OCI-LY7 (cell line): ENCODE data around the gene DCTN5. TPM values are rescaled to one million over a fixed set of nuclear protein-coding genes. Genes with fewer than 3 reads are reported as not detected.

ENCODE experiments used
- BruUV-seq: library from RNA; stranded (reverse); fragments of 400-500 nt; replicated peaks from 2 replicates; lab custom pipeline; 2021; lab: Mats Ljungman, UMichigan
- CTCF ChIA-PET: fragments of 300-600 bp; sonication (Branson Sonifier 250); formaldehyde crosslinking; loops from one replicate; lab custom pipeline; 2022; ENCODE audit warnings: antibody characterized with exemption; ENCODE audit not compliant: unreplicated experiment; lab: Charles Lee
- POLR2A ChIA-PET: fragments of 300-600 bp; sonication (Branson Sonifier 250); formaldehyde crosslinking; loops from one replicate; lab custom pipeline; 2022; ENCODE audit warnings: antibody characterized with exemption; lab: Charles Lee
- DNase-seq: peaks from one replicate; pipeline ENCODE4 v3.0.0-alpha.2; 2015; ENCODE audit warnings: low spot score
- H2AFZ ChIP-seq: fragments of 200-600 bp; sonication (generic), shearing (Covaris generic); 2 replicates; pipeline ENCODE4 v1.6.1; 2014; ENCODE audit warnings: mild to moderate bottlenecking, antibody characterized with exemption, low read length, moderate library complexity
- H3K27ac ChIP-seq: fragments of 200-600 bp; sonication (generic); 2 replicates; pipeline ENCODE4 v1.5.1; 2014; ENCODE audit warnings: mixed run types, low read depth, mild to moderate bottlenecking, moderate library complexity, low read length, inconsistent platforms; ENCODE audit not compliant: poor library complexity, severe bottlenecking
- H3K36me3 ChIP-seq: fragments of 200-600 bp; sonication (generic); 2 replicates; pipeline ENCODE4 v1.6.1; 2014; ENCODE audit warnings: mild to moderate bottlenecking, antibody characterized with exemption, low read length, moderate library complexity, mixed read lengths; ENCODE audit not compliant: insufficient read depth
- H3K4me1 ChIP-seq: fragments of 200-600 bp; sonication (generic); 2 replicates; pipeline ENCODE4 v1.5.1; 2014; ENCODE audit warnings: mild to moderate bottlenecking, low read length; ENCODE audit not compliant: insufficient read depth, poor library complexity, severe bottlenecking
- H3K4me2 ChIP-seq: fragments of 200-600 bp; sonication (generic); 2 replicates; pipeline ENCODE4 v1.6.1; 2014; ENCODE audit warnings: mild to moderate bottlenecking, low read length
- H3K4me3 ChIP-seq: fragments of 200-600 bp; sonication (generic); 2 replicates; pipeline ENCODE4 v1.5.1; 2014; ENCODE audit warnings: mild to moderate bottlenecking, low read depth, low read length; ENCODE audit not compliant: poor library complexity, severe bottlenecking
- H3K79me2 ChIP-seq: fragments of 200-600 bp; sonication (generic); 2 replicates; pipeline ENCODE4 v1.6.1; 2016; ENCODE audit warnings: low read depth, mild to moderate bottlenecking, low read length, moderate library complexity, mixed read lengths; ENCODE audit not compliant: insufficient read depth
- H3K9me2 ChIP-seq: fragments of 200-600 bp; sonication (generic); 2 replicates; pipeline ENCODE4 v1.6.1; 2016; ENCODE audit warnings: mild to moderate bottlenecking, low read length, mixed read lengths; ENCODE audit not compliant: insufficient read depth
- H3K9me3 ChIP-seq: fragments of 200-600 bp; sonication (generic); 2 replicates; pipeline ENCODE4 v1.6.1; 2014; ENCODE audit warnings: mild to moderate bottlenecking, mixed run types, low read length, mixed read lengths
- H4K20me1 ChIP-seq: fragments of 200-600 bp; sonication (generic); 2 replicates; pipeline ENCODE4 v1.6.1; 2014; ENCODE audit warnings: mild to moderate bottlenecking, antibody characterized with exemption, low read length, moderate library complexity, mixed read lengths; ENCODE audit not compliant: insufficient read depth
- EZH2phosphoT487 ChIP-seq: fragments of 200-600 bp; sonication (generic); IDR thresholded peaks from 2 replicates; pipeline ENCODE4 v1.6.1; 2018; ENCODE audit warnings: low read depth, borderline replicate concordance, mild to moderate bottlenecking, mixed run types, antibody characterized with exemption, low read length, moderate library complexity, mixed read lengths
- intact Hi-C: fragments of 100-400 bp; cut with micrococcal nuclease; formaldehyde crosslinking; loops from one replicate; pipeline ENCODE4 v1.10.0; 2022; ENCODE audit not compliant: unreplicated experiment
- total RNA-seq, 2 experiments: library from RNA; depleted of rRNA in 1 of 2; stranded (reverse); fragments of >200 nt in 1 of 2; shearing (Covaris generic) in 1 of 2; gene quantifications; 2 replicates each; pipeline ENCODE4 v1.2.3, GENCODE V29; 2014 to 2022
- TF ChIP-seq, protein P1 (sequence below): fragments of 200-600 bp; sonication (generic); conservative IDR thresholded peaks from 2 replicates; pipeline ENCODE4 v1.5.1; 2014; ENCODE audit warnings: mild to moderate bottlenecking, antibody characterized with exemption, low read length, moderate library complexity, mixed read lengths

Gene DCTN5
- total RNA-seq, 2 experiments from 2014 or later = 37.3 to 89.6 TPM

DNA sequence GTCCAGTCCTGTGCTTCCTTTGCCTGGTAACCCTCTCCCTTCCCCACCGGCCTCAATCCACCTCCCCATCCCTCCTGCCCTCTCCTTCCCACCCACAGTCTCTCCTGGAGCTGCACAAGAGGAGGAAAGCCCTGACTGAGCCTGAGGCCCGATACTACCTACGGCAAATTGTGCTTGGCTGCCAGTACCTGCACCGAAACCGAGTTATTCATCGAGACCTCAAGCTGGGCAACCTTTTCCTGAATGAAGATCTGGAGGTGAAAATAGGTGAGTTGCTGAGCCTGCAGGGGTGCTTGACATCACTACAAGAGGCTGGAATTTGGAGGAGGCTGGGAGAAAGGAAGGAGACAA, 38.7 kb downstream of the DCTN5 start:
- Histone ChIP-seq H3K27ac (peak overlapping the region; percentile 69), H3K9me2 (no peaks in the 10 kb centered on the region), H3K4me2 (peak overlapping the region; percentile 89), H3K79me2 (peaks cover 41% of the 10 kb centered on the region), H2AFZ (no peak overlapping the region), H3K4me3 (peak overlapping the region; percentile 98), H4K20me1 (no peaks in the 10 kb centered on the region), H3K4me1 (peaks cover 28% of the 10 kb centered on the region), H3K36me3 (peaks cover 57% of the 10 kb centered on the region), H3K9me3 (no peaks in the 10 kb centered on the region)
- no peak for DNase-seq
- TF ChIP-seq EZH2phosphoT487 = no peak
- TF ChIP-seq, protein P1, sequence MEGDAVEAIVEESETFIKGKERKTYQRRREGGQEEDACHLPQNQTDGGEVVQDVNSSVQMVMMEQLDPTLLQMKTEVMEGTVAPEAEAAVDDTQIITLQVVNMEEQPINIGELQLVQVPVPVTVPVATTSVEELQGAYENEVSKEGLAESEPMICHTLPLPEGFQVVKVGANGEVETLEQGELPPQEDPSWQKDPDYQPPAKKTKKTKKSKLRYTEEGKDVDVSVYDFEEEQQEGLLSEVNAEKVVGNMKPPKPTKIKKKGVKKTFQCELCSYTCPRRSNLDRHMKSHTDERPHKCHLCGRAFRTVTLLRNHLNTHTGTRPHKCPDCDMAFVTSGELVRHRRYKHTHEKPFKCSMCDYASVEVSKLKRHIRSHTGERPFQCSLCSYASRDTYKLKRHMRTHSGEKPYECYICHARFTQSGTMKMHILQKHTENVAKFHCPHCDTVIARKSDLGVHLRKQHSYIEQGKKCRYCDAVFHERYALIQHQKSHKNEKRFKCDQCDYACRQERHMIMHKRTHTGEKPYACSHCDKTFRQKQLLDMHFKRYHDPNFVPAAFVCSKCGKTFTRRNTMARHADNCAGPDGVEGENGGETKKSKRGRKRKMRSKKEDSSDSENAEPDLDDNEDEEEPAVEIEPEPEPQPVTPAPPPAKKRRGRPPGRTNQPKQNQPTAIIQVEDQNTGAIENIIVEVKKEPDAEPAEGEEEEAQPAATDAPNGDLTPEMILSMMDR = no peak
- ChIA-PET POLR2A (interaction anchor here (0.7 to 1.6 kb wide), 3 partner anchors 11 to 28 kb away, joined by 3 to 8 read pairs (median 3); no protein-coding TSS in a partner anchor), CTCF (no interaction called here)
- BruUV-seq = no TSS peak
- intact Hi-C loops = loop anchor here (2.0 kb wide), 1 partner anchor 39 kb away; the partner anchor contains the start of genes DCTN5 and PALB2

DNA sequence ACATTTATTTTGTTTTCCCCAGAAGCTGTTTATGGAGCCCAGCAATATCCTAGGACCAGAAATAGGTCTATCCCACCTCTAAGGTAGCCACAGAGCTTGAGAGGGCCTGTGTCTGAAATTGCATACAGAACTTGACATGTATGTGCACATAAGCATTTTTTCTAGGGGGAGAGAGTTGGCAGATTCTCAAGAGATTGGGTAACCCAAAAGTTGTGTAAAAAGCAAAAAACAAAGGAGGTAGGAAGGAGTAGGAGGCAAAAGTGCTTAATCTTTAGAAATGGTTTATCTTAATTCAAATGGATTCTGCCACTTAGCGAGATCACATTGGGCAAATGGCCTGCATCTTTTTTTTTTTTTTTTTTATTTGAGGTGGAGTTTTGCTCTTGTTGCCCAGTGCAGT, 40.9 kb downstream of the DCTN5 start:
- intact Hi-C loops = no loop called here
- no peak overlapping the region for H3K4me3 ChIP-seq
- ChIA-PET POLR2A (interaction anchor here (0.7 kb wide), 2 partner anchors 8 to 203 kb away, joined by 4 read pairs; no protein-coding TSS in a partner anchor), CTCF (no interaction called here)
- H3K36me3 ChIP-seq = peaks cover 78% of the 10 kb centered on the region
- no peaks in the 10 kb centered on the region for H3K9me3 ChIP-seq
- TF ChIP-seq, protein P1 = no peak
- TF ChIP-seq EZH2phosphoT487 = no peak
- H2AFZ ChIP-seq = no peak overlapping the region
- H4K20me1 ChIP-seq = no peaks in the 10 kb centered on the region
- no peaks in the 10 kb centered on the region for H3K9me2 ChIP-seq
- H3K27ac ChIP-seq = no peak overlapping the region
- H3K4me2 ChIP-seq = 0 out of 2 replicates have a peak overlapping the region, but pooled peaks have one; percentile 89
- DNase-seq = no peak
- no TSS peak for BruUV-seq
- H3K4me1 ChIP-seq = peaks cover 28% of the 10 kb centered on the region
- peaks cover 45% of the 10 kb centered on the region for H3K79me2 ChIP-seq

DNA sequence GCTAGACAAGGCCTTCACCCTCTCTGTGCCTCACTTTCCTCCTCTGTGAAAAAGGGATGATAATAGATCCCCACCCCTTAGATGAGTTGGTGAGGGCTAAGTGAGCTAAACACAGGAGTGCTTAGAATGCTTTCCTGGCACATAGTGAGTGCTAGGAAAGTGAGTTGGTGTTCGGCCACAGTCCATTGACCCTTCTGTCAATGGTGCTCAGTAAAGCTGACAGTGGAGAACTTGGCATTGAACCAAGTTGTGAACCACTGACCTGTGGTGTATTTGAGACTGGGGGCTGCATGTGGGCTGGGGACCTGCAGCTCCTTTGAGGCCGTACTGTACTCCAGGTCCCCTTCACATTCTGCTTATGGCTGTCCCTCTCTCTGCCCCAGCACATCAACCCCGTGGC, 42.2 kb downstream of the DCTN5 start:
- peaks cover 45% of the 10 kb centered on the region for H3K79me2 ChIP-seq
- peaks cover 92% of the 10 kb centered on the region for H3K36me3 ChIP-seq
- no TSS peak for BruUV-seq
- H3K4me1 ChIP-seq = peaks cover 22% of the 10 kb centered on the region
- no peaks in the 10 kb centered on the region for H3K9me3 ChIP-seq
- no peaks in the 10 kb centered on the region for H3K9me2 ChIP-seq
- ChIA-PET POLR2A (no interaction called here), CTCF (interaction anchor here (0.6 kb wide), 1 partner anchor 48 kb away, joined by 6 read pairs; no protein-coding TSS in a partner anchor)
- H3K4me2 ChIP-seq = no peak overlapping the region
- no peak overlapping the region for H3K4me3 ChIP-seq
- no peak overlapping the region for H3K27ac ChIP-seq
- DNase-seq = no peak
- no peak overlapping the region for H2AFZ ChIP-seq
- intact Hi-C loops = no loop called here
- no peaks in the 10 kb centered on the region for H4K20me1 ChIP-seq
- TF ChIP-seq, protein P1 = no peak
- no peak for TF ChIP-seq EZH2phosphoT487
